ENCODE measurements around the gene FAM193B. TPM values are rescaled to one million over a fixed set of nuclear protein-coding genes. Genes with fewer than 3 reads are reported as not detected.
A peak's percentile ranks its signal among the peaks of the same experiment; 100 is the strongest.

Gene FAM193B
- total and polyA plus RNA-seq, 10 donors: 86.9 to 364 (median 134) TPM

GRCh38 chr5:177508837-177509236 lies 45.5 kb downstream of the FAM193B start:
- Histone ChIP-seq H3K27ac (peak overlapping the region; percentile 74 to 99 (median 93)), H3K27me3 (replicated peaks in 1 of 7) (no peaks in the 10 kb centered on the region), H3K9me3 (no peaks in the 10 kb centered on the region), H3K36me3 (peaks cover 0 to 84% (median 52%) of the 10 kb centered on the region in 6 donors), H3K4me3 (peak overlapping the region; percentile 38 to 86 (median 54)), H3K4me1 (peaks cover 0 to 91% (median 45%) of the 10 kb centered on the region in 6 donors)
- peak; percentile 87 for DNase-seq
- TF ChIP-seq POLR2A (IDR thresholded peaks at IDR 0.05) (peak in 1 of 3 donors; percentile 63), CTCF (IDR thresholded peaks at IDR 0.05 in 8 of 11, conservative IDR thresholded peaks at IDR 0.05 in 3 of 11) (no peak), POLR2AphosphoS5 (IDR thresholded peaks at IDR 0.05) (peak in 2 of 3 donors; percentile 76 to 87)
- intact Hi-C loops (cut with DNase I; ENCODE audit: low total_unique reads): no loop called here
- WGBS, 5 donors: 4 to 22% (median 12%) methylated on average over 3 to 8 of the region's 8 CpGs

- Histone ChIP-seq H3K4me1 (peaks cover 0 to 94% (median 49%) of the 10 kb centered on the region in 6 donors), H3K27ac (peak overlapping the region in 7 of 8 donors; percentile 85 to 99 (median 93)), H3K9me3 (no peaks in the 10 kb centered on the region), H3K36me3 (peaks cover 0 to 84% (median 51%) of the 10 kb centered on the region in 6 donors), H3K27me3 (replicated peaks in 1 of 7) (no peaks in the 10 kb centered on the region), H3K4me3 (peak overlapping the region; percentile 38 to 86 (median 54))
- intact Hi-C loops (cut with DNase I; ENCODE audit: low total_unique reads): no loop called here
- peak in 1 of 11 experiments; percentile 2 for TF ChIP-seq CTCF (IDR thresholded peaks at IDR 0.05 in 8 of 11, conservative IDR thresholded peaks at IDR 0.05 in 3 of 11)
- TF ChIP-seq POLR2AphosphoS5 (IDR thresholded peaks at IDR 0.05): peak in 1 of 3 donors; percentile 17
- TF ChIP-seq POLR2A (IDR thresholded peaks at IDR 0.05): no peak
- 30 to 62% (median 39%) methylated on average over 4 to 26 of the region's 26 CpGs for WGBS, 5 donors
- peak; percentile 88 for DNase-seq
Measured at GRCh38 chr5:177508221-177508611, 46.1 kb downstream of the FAM193B start.

- no peaks in the 10 kb centered on the region for H3K9me3 ChIP-seq
- peak overlapping the region; percentile 38 to 86 (median 54) for H3K4me3 ChIP-seq
- peaks cover 0 to 100% (median 54%) of the 10 kb centered on the region in 6 donors for H3K4me1 ChIP-seq
- TF ChIP-seq POLR2AphosphoS5 (IDR thresholded peaks at IDR 0.05) (peak in 2 of 3 donors; percentile 5 to 68), POLR2A (IDR thresholded peaks at IDR 0.05) (no peak), CTCF (IDR thresholded peaks at IDR 0.05 in 8 of 11, conservative IDR thresholded peaks at IDR 0.05 in 3 of 11) (peak in 7 of 11 experiments; percentile 4 to 53 (median 24))
- peak overlapping the region in 7 of 8 donors; percentile 85 to 99 (median 93) for H3K27ac ChIP-seq
- peaks cover 0 to 84% (median 48%) of the 10 kb centered on the region in 6 donors for H3K36me3 ChIP-seq
- intact Hi-C loops (cut with DNase I; ENCODE audit: low total_unique reads): no loop called here
- no peaks in the 10 kb centered on the region for H3K27me3 ChIP-seq (replicated peaks in 1 of 7)
- DNase-seq: peak; percentile 87
- 31 to 50% (median 44%) methylated on average over 13 to 17 of the region's 17 CpGs for WGBS, 5 donors
Measured at GRCh38 chr5:177507596-177508220, 46.7 kb downstream of the FAM193B start.

GRCh38 chr5:177507165-177507564 lies 47.2 kb downstream of the FAM193B start:
- H3K9me3 ChIP-seq: no peaks in the 10 kb centered on the region
- H3K4me3 ChIP-seq: peak overlapping the region in 7 of 8 donors; percentile 51 to 86 (median 55)
- no peak for DNase-seq
- H3K27ac ChIP-seq: peak overlapping the region in 4 of 8 donors; percentile 93 to 99 (median 96)
- H3K36me3 ChIP-seq: peaks cover 0 to 84% (median 45%) of the 10 kb centered on the region in 6 donors
- H3K4me1 ChIP-seq: peaks cover 5 to 100% (median 60%) of the 10 kb centered on the region in 6 donors
- peak in 2 of 11 experiments; percentile 9 to 19 for TF ChIP-seq CTCF (IDR thresholded peaks at IDR 0.05 in 8 of 11, conservative IDR thresholded peaks at IDR 0.05 in 3 of 11)
- no peak for TF ChIP-seq POLR2A (IDR thresholded peaks at IDR 0.05)
- TF ChIP-seq POLR2AphosphoS5 (IDR thresholded peaks at IDR 0.05): no peak
- H3K27me3 ChIP-seq (replicated peaks in 1 of 7): no peaks in the 10 kb centered on the region
- 74 to 82% (median 79%) methylated on average over 9 of the region's 9 CpGs for WGBS, 5 donors
- intact Hi-C loops (cut with DNase I; ENCODE audit: low total_unique reads): no loop called here
